ENCODE results near the gene PHF3.

DNA sequence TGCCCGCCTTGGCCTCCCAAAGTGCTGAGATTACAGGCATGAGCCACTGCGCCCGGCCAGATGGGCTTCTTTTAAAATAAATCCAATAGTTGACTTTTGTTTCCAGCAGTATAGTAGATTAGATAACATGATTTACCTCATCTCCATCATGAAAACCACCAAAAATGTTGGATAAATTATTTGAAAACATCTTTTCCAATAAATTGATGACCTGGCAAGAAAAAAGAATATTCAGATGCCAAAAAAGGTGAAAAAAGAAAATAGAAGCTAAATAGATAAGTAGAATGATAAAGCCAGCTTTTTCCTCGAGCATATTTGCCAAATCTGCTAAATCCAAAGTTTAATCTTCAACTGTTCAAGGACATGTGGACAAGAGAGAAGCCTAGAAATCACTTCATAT is 109.2 kb downstream of the PHF3 start:
- TF ChIP-seq CTCF (IDR thresholded peaks at IDR 0.05; ENCODE audit: low read depth, low read length) (no peak), MAX (IDR thresholded peaks at IDR 0.05; ENCODE audit: low read depth, low read length) (no peak), POLR2A (IDR thresholded peaks at IDR 0.05; ENCODE audit: extremely low read depth, insufficient read length) (no peak), MYC (IDR thresholded peaks at IDR 0.05; ENCODE audit: low read depth, low read length) (no peak)
